ENCODE measurements around the gene IL17C. TPM values are rescaled to one million over a fixed set of nuclear protein-coding genes. Genes with fewer than 3 reads are reported as not detected.

Gene IL17C
- total RNA-seq, 1 donor from 2014 or later: not detected

DNA sequence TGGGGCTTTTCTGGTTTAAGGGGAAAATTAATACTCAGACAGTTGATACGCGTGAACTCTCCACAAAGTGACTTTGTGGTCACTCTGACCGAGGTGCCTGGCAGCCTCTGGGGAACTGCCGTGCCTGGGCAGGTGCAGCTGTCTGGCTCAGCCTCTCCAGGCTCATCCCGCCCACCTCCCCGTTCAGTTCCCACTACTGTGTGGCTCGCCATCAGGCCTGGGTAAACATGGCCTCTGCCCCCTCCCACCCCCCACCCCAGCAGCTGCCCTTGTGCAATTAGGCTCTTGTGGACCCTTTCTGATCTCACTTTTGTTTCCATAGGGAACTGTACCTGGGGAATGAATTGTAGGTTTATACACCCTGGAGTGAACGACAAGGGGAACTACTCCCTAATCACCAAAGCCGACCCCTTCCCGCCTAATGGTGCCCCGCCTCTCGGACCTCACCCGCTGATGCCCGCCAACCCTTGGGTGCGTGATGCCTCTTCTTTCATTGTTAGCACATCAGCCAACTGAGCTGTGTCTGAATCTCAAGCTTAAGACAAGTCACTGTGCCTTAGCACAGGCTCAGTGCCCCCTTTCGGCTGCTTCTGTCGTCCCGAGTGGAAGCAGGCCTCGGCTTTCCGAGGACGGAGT lies 40.4 kb upstream of the IL17C start:
- Histone ChIP-seq H3K4me3 (no peak overlapping the region), H3K4me1 (peaks cover 40% of the 10 kb centered on the region), H3K27me3 (ENCODE audit: low read depth) (no peaks in the 10 kb centered on the region), H3K36me3 (peaks cover 65% of the 10 kb centered on the region), H3K9me3 (no peaks in the 10 kb centered on the region), H3K27ac (no peak overlapping the region)
- ATAC-seq: no peak
- intact Hi-C loops (cut with DNase I): no loop called here
- TF ChIP-seq, protein P1, sequence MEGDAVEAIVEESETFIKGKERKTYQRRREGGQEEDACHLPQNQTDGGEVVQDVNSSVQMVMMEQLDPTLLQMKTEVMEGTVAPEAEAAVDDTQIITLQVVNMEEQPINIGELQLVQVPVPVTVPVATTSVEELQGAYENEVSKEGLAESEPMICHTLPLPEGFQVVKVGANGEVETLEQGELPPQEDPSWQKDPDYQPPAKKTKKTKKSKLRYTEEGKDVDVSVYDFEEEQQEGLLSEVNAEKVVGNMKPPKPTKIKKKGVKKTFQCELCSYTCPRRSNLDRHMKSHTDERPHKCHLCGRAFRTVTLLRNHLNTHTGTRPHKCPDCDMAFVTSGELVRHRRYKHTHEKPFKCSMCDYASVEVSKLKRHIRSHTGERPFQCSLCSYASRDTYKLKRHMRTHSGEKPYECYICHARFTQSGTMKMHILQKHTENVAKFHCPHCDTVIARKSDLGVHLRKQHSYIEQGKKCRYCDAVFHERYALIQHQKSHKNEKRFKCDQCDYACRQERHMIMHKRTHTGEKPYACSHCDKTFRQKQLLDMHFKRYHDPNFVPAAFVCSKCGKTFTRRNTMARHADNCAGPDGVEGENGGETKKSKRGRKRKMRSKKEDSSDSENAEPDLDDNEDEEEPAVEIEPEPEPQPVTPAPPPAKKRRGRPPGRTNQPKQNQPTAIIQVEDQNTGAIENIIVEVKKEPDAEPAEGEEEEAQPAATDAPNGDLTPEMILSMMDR (IDR thresholded peaks at IDR 0.05): no peak
- DNase-seq: no peak

DNA sequence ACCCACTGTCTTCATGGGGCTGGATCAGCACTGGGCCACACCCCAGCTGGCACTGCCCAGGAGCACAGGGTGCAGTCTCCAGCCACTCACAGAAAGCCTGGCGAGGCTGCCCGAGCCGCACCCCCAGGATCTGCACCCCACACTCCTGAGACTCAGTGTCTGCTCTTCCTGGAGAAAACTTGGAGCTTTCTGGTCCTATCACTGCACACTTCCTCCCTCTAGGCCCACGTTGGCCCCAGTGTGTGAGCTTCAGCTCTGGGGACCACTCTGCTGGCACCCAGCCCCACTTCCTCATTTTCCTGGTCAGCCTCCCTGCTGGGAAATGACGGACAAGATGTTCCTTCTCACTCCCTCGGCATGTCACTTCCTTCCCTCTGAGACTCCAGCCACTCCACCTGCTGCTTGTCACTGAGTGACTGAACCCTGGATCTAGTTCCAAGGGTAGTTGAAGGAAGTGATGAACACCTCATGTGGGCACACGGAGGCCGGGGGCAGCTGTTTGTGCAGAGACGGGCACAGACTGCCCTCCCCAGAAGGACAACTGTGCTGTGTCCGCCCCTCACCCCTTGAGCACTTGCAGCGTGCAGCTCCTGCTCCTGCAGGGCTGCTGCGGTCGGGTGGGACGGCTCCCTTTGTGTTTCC lies 39.2 kb upstream of the IL17C start:
- peak; percentile 88 for DNase-seq
- peaks cover 60% of the 10 kb centered on the region for H3K36me3 ChIP-seq

GRCh38 chr16:88599825-88600538 lies 38.4 kb upstream of the IL17C start:
- peak in 1 of 2 donors; percentile 38 for ATAC-seq
- peaks cover 62% of the 10 kb centered on the region for H3K36me3 ChIP-seq

More for the DNA sequence above, 39.2 kb upstream of the IL17C start:
- peak overlapping the region; percentile 78 for H3K27ac ChIP-seq
- TF ChIP-seq, protein P1 (IDR thresholded peaks at IDR 0.05): no peak
- ATAC-seq: peak; percentile 74 to 88
- peaks cover 40% of the 10 kb centered on the region for H3K4me1 ChIP-seq
- no peaks in the 10 kb centered on the region for H3K9me3 ChIP-seq
- no peak overlapping the region for H3K4me3 ChIP-seq
- intact Hi-C loops (cut with DNase I): no loop called here
- no peaks in the 10 kb centered on the region for H3K27me3 ChIP-seq (ENCODE audit: low read depth)

DNA sequence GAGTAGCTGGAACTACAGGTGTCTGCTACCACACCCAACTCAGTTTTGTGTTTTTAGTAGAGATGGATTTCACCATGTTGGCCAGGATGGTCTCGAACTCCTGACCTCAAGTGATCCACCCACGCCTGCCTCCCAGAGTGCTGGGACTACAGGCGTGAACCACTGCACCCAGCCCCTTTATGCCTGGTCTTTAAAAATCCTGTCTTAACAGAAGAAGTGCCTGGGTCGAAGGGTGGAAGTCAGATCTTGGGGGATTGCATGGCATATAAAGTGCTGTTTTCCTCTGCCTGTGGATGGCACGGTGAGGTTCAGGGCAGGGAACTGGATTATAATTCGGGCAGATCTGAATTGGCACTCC lies 37.9 kb upstream of the IL17C start:
- ATAC-seq: no peak
- Histone ChIP-seq H3K4me3 (no peak overlapping the region), H3K27me3 (ENCODE audit: low read depth) (no peaks in the 10 kb centered on the region), H3K36me3 (peaks cover 67% of the 10 kb centered on the region), H3K9me3 (no peaks in the 10 kb centered on the region), H3K27ac (peak overlapping the region; percentile 78), H3K4me1 (peaks cover 40% of the 10 kb centered on the region)
- DNase-seq: no peak
- TF ChIP-seq, protein P1 (IDR thresholded peaks at IDR 0.05): no peak
- intact Hi-C loops (cut with DNase I): no loop called here

More at GRCh38 chr16:88599825-88600538, 38.4 kb upstream of the IL17C start:
- Histone ChIP-seq H3K4me1 (peaks cover 40% of the 10 kb centered on the region), H3K4me3 (no peak overlapping the region), H3K9me3 (no peaks in the 10 kb centered on the region), H3K27ac (peak overlapping the region; percentile 78), H3K27me3 (ENCODE audit: low read depth) (no peaks in the 10 kb centered on the region)
- intact Hi-C loops (cut with DNase I): no loop called here
- TF ChIP-seq, protein P1 (IDR thresholded peaks at IDR 0.05): no peak
- peak; percentile 77 for DNase-seq

- intact Hi-C loops (cut with DNase I): no loop called here
- peaks cover 76% of the 10 kb centered on the region for H3K36me3 ChIP-seq
These were observed 36.9 kb upstream of the IL17C start for GRCh38 chr16:88601313-88602036.

More at GRCh38 chr16:88601313-88602036, 36.9 kb upstream of the IL17C start:
- TF ChIP-seq, protein P1 (IDR thresholded peaks at IDR 0.05): no peak
- no peaks in the 10 kb centered on the region for H3K9me3 ChIP-seq
- H3K4me3 ChIP-seq: no peak overlapping the region
- H3K27me3 ChIP-seq (ENCODE audit: low read depth): no peaks in the 10 kb centered on the region
- H3K27ac ChIP-seq: peak overlapping the region; percentile 78
- peaks cover 40% of the 10 kb centered on the region for H3K4me1 ChIP-seq
- ATAC-seq (peak; percentile 57 to 68), DNase-seq (no peak)
